HepG2 (cell line): Measurements from ENCODE around the gene ATL2. TPM values are rescaled to one million over a fixed set of nuclear protein-coding genes. Genes with fewer than 3 reads are reported as not detected.

Experiments used
- FOXM1 ChIP-seq: sonication (generic); formaldehyde crosslinking; IDR thresholded peaks from 2 replicates; pipeline ENCODE4 v1.5.0; 2020; ENCODE audit warnings: missing genetic modification reagents
- GPN1 ChIP-seq: sonication (generic); formaldehyde crosslinking; IDR thresholded peaks from 2 replicates; pipeline ENCODE4 v1.5.1; 2020; ENCODE audit warnings: missing genetic modification reagents, borderline replicate concordance
- NCOA2 ChIP-seq: sonication (generic); formaldehyde crosslinking; IDR thresholded peaks from 2 replicates; pipeline ENCODE4 v1.8.0; 2022; ENCODE audit warnings: inconsistent platforms
- NCOA5 ChIP-seq: sonication (generic); formaldehyde crosslinking; IDR thresholded peaks from 2 replicates; pipeline ENCODE4 v1.4.0; 2020; ENCODE audit warnings: missing genetic modification reagents
- NFKB2 ChIP-seq: sonication (generic); formaldehyde crosslinking; IDR thresholded peaks from 2 replicates; pipeline ENCODE4 v1.4.0; 2020; ENCODE audit warnings: missing genetic modification reagents, borderline replicate concordance
- RFX5 ChIP-seq: IDR thresholded peaks from 2 replicates; pipeline ENCODE4 v1.6.1; 2011; ENCODE audit warnings: low read depth, low read length, improper control_type of control experiment
- RORA ChIP-seq: sonication (generic); formaldehyde crosslinking; IDR thresholded peaks from 2 replicates; pipeline ENCODE4 v1.5.0; 2020; ENCODE audit warnings: mild to moderate bottlenecking, missing genetic modification reagents, moderate library complexity
- U2AF1 ChIP-seq: fragments of 200-400 bp; formaldehyde crosslinking; optimal IDR thresholded peaks from 2 replicates; pipeline ENCODE3; 2017; ENCODE audit warnings: mild to moderate bottlenecking, low read depth, low read length
- ZFAT ChIP-seq: sonication (generic); formaldehyde crosslinking; conservative IDR thresholded peaks from 2 replicates; pipeline ENCODE4 v1.8.1; 2023; ENCODE audit warnings: missing genetic modification reagents, inconsistent platforms
- ZNF138 ChIP-seq: sonication (generic); formaldehyde crosslinking; IDR thresholded peaks from 2 replicates; pipeline ENCODE4 v1.5.0; 2020; ENCODE audit warnings: mild to moderate bottlenecking, low read depth, missing genetic modification reagents
- ZNF446 ChIP-seq: sonication (generic); formaldehyde crosslinking; IDR thresholded peaks from 2 replicates; pipeline ENCODE4 v1.5.0; 2020; ENCODE audit warnings: mild to moderate bottlenecking, missing genetic modification reagents
- ZNF607 ChIP-seq: sonication (generic); formaldehyde crosslinking; IDR thresholded peaks from 2 replicates; pipeline ENCODE4 v1.5.1; 2020; ENCODE audit warnings: missing genetic modification reagents, mild to moderate bottlenecking, borderline replicate concordance
- ZNF678 ChIP-seq: sonication (generic); formaldehyde crosslinking; IDR thresholded peaks from 2 replicates; pipeline ENCODE4 v1.4.0; 2020; ENCODE audit warnings: mild to moderate bottlenecking, missing genetic modification reagents
- ZNF7 ChIP-seq: IDR thresholded peaks from 2 replicates; pipeline ENCODE4 v1.6.1; 2016; ENCODE audit warnings: missing biosample characterization, missing genetic modification reagents
- polyA plus RNA-seq, 8 experiments: library from polyadenylated mRNA; depleted of rRNA in 3 of 8; stranded (reverse) in 7 of 8; unstranded in 1 of 8; fragments of >200 nt; fragmentation: Illumina TruSeq in 4 of 8; extraction: Trizol in 4 of 8; gene quantifications; 2 replicates each; pipeline versions ENCODE4 v1.2.1 to v1.2.3, GENCODE V29; 2011 to 2016; ENCODE audit warnings: low read depth in 4 of 8, missing spikeins in 1 of 8, mixed read lengths in 1 of 8; ENCODE audit not compliant: insufficient read depth in 1 of 8
- total RNA-seq, 5 experiments: library from RNA; depleted of rRNA; stranded (reverse); fragments of >200 nt; fragmentation: Illumina TruSeq; extraction: Trizol; gene quantifications; 2 replicates each; pipeline ENCODE4 v1.2.3, GENCODE V29; 2016; ENCODE audit warnings: low read depth in 1 of 5
- TF ChIP-seq, protein P1 (sequence below), 2 experiments: fragments of 450-650 bp in 1 of 2; sonication (generic) in 1 of 2; formaldehyde crosslinking; IDR thresholded peaks; 2 replicates each; pipeline versions ENCODE4 v1.5.0 to v1.8.0; 2020 to 2022; ENCODE audit warnings: mild to moderate bottlenecking in 1 of 2, missing genetic modification reagents in 1 of 2
- TF ChIP-seq, protein P2 (sequence below): sonication (generic); formaldehyde crosslinking; IDR thresholded peaks from 2 replicates; pipeline ENCODE4 v1.9.0; 2021; ENCODE audit warnings: missing genetic modification reagents, borderline replicate concordance
- TF ChIP-seq, protein P3 (sequence below): sonication (generic); formaldehyde crosslinking; IDR thresholded peaks from 2 replicates; pipeline ENCODE4 v1.4.0; 2020; ENCODE audit warnings: missing genetic modification reagents, borderline replicate concordance
- TF ChIP-seq, protein P4 (sequence below): IDR thresholded peaks from 2 replicates; pipeline ENCODE4 v1.6.1; 2012; ENCODE audit warnings: inconsistent platforms
- TF ChIP-seq, protein P5 (sequence below): sonication (generic); formaldehyde crosslinking; IDR thresholded peaks from 2 replicates; pipeline ENCODE4 v1.4.0; 2020; ENCODE audit warnings: mild to moderate bottlenecking, low read depth, missing genetic modification reagents
- TF ChIP-seq, protein P6 (sequence below): sonication (generic); formaldehyde crosslinking; IDR thresholded peaks from 2 replicates; pipeline ENCODE4 v1.4.0; 2020; ENCODE audit warnings: mild to moderate bottlenecking, missing genetic modification reagents

The ATL2 gene
- total and polyA plus RNA-seq, 2 of the 13 experiments (the other 11 are each of a cell fraction or from before 2014, with no cell fraction given) = 56.5 to 119 TPM

DNA sequence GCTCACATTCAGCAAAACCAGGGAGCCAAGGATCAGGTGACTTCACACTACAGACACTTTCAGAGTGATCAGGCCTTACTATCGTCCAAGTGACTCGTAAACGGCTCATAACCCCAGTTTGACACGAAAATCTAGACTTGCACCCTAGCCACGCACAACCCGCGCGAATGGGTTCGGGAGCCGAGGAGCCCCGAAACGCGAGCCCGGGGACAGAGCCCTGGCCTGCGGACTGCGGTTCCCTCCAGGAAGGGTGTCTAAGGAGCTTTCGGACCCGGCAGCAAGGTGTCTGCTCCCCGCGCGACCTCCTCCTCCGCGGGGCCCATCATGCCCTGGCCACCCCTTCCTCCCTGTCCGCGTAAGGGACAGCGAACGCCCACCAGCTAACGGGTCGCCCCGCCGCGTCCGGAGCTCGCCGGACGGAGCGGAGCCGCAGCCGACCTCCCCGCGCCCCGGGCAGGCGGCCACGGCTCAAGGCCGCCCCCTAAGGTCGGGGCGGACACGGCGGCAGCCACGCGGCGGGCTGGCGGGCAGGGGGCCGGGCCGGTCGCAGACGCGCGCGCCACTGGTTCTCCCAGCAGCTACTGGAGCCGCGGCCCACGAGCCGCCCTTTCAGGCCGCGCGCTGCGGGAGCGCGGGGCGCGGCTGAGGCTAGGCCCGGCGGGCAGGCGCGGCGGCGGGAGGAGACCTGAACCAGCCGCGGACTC is 575 bp downstream of the ATL2 start (continued):
- TF ChIP-seq ZNF607 (CRISPR knock-in tag) = no peak
- no peak for TF ChIP-seq FOXM1 (CRISPR knock-in tag)
- no peak for TF ChIP-seq NCOA2 (CRISPR knock-in tag)
- 0 out of 2 replicates have a peak, but pooled peaks have one; percentile 42 for TF ChIP-seq ZNF446 (CRISPR knock-in tag)
- TF ChIP-seq ZFAT = no peak
- no peak for TF ChIP-seq U2AF1
- no peak for TF ChIP-seq NFKB2
- TF ChIP-seq RFX5 = no peak
- no peak for TF ChIP-seq ZNF678 (CRISPR knock-in tag)
- TF ChIP-seq, protein P1, sequence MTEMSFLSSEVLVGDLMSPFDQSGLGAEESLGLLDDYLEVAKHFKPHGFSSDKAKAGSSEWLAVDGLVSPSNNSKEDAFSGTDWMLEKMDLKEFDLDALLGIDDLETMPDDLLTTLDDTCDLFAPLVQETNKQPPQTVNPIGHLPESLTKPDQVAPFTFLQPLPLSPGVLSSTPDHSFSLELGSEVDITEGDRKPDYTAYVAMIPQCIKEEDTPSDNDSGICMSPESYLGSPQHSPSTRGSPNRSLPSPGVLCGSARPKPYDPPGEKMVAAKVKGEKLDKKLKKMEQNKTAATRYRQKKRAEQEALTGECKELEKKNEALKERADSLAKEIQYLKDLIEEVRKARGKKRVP (CRISPR knock-in tag; IDR thresholded peaks at IDR 0.05) = no peak
- TF ChIP-seq, protein P2, sequence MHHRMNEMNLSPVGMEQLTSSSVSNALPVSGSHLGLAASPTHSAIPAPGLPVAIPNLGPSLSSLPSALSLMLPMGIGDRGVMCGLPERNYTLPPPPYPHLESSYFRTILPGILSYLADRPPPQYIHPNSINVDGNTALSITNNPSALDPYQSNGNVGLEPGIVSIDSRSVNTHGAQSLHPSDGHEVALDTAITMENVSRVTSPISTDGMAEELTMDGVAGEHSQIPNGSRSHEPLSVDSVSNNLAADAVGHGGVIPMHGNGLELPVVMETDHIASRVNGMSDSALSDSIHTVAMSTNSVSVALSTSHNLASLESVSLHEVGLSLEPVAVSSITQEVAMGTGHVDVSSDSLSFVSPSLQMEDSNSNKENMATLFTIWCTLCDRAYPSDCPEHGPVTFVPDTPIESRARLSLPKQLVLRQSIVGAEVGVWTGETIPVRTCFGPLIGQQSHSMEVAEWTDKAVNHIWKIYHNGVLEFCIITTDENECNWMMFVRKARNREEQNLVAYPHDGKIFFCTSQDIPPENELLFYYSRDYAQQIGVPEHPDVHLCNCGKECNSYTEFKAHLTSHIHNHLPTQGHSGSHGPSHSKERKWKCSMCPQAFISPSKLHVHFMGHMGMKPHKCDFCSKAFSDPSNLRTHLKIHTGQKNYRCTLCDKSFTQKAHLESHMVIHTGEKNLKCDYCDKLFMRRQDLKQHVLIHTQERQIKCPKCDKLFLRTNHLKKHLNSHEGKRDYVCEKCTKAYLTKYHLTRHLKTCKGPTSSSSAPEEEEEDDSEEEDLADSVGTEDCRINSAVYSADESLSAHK (CRISPR knock-in tag) = no peak
- TF ChIP-seq NCOA5 (CRISPR knock-in tag) = no peak
- TF ChIP-seq GPN1 (CRISPR knock-in tag) = no peak
- TF ChIP-seq RORA (CRISPR knock-in tag) = no peak
- TF ChIP-seq, protein P3, sequence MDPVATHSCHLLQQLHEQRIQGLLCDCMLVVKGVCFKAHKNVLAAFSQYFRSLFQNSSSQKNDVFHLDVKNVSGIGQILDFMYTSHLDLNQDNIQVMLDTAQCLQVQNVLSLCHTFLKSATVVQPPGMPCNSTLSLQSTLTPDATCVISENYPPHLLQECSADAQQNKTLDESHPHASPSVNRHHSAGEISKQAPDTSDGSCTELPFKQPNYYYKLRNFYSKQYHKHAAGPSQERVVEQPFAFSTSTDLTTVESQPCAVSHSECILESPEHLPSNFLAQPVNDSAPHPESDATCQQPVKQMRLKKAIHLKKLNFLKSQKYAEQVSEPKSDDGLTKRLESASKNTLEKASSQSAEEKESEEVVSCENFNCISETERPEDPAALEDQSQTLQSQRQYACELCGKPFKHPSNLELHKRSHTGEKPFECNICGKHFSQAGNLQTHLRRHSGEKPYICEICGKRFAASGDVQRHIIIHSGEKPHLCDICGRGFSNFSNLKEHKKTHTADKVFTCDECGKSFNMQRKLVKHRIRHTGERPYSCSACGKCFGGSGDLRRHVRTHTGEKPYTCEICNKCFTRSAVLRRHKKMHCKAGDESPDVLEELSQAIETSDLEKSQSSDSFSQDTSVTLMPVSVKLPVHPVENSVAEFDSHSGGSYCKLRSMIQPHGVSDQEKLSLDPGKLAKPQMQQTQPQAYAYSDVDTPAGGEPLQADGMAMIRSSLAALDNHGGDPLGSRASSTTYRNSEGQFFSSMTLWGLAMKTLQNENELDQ = no peak
- TF ChIP-seq, protein P4, sequence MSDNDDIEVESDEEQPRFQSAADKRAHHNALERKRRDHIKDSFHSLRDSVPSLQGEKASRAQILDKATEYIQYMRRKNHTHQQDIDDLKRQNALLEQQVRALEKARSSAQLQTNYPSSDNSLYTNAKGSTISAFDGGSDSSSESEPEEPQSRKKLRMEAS = peak; percentile 95
- TF ChIP-seq, protein P5, sequence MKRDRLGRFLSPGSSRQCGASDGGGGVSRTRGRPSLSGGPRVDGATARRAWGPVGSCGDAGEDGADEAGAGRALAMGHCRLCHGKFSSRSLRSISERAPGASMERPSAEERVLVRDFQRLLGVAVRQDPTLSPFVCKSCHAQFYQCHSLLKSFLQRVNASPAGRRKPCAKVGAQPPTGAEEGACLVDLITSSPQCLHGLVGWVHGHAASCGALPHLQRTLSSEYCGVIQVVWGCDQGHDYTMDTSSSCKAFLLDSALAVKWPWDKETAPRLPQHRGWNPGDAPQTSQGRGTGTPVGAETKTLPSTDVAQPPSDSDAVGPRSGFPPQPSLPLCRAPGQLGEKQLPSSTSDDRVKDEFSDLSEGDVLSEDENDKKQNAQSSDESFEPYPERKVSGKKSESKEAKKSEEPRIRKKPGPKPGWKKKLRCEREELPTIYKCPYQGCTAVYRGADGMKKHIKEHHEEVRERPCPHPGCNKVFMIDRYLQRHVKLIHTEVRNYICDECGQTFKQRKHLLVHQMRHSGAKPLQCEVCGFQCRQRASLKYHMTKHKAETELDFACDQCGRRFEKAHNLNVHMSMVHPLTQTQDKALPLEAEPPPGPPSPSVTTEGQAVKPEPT (CRISPR knock-in tag) = no peak; the same call in 1 of the 2 replicates
- TF ChIP-seq ZNF7 = no peak
- TF ChIP-seq, protein P6, sequence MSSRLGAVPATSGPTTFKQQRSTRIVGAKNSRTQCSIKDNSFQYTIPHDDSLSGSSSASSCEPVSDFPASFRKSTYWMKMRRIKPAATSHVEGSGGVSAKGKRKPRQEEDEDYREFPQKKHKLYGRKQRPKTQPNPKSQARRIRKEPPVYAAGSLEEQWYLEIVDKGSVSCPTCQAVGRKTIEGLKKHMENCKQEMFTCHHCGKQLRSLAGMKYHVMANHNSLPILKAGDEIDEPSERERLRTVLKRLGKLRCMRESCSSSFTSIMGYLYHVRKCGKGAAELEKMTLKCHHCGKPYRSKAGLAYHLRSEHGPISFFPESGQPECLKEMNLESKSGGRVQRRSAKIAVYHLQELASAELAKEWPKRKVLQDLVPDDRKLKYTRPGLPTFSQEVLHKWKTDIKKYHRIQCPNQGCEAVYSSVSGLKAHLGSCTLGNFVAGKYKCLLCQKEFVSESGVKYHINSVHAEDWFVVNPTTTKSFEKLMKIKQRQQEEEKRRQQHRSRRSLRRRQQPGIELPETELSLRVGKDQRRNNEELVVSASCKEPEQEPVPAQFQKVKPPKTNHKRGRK (CRISPR knock-in tag) = no peak
- TF ChIP-seq ZNF138 (CRISPR knock-in tag) = peak; percentile 79; the same call in 1 of the 2 replicates
